SK-N-SH treated with all-trans-retinoic acid at 6 μM for 48 hours (cell line): ENCODE data around the gene SELPLG.

ENCODE experiments used
- ARNTL ChIP-seq: fragments of 450-650 bp; formaldehyde crosslinking; IDR thresholded peaks from 2 replicates; pipeline ENCODE4 v1.5.0; 2020; ENCODE audit warnings: low read depth, mild to moderate bottlenecking, moderate library complexity, borderline replicate concordance
- CSDC2 ChIP-seq: fragments of 250-450 bp; sonication (Bioruptor Pico); IDR thresholded peaks from 2 replicates; pipeline ENCODE4 v1.5.0; 2020; ENCODE audit warnings: mild to moderate bottlenecking, moderate library complexity
- PATZ1 ChIP-seq: fragments of 250-450 bp; sonication (Bioruptor Pico); IDR thresholded peaks from 2 replicates; pipeline ENCODE4 v1.8.0; 2020; ENCODE audit warnings: mild to moderate bottlenecking, moderate library complexity, borderline replicate concordance
- ZC3H10 ChIP-seq: fragments of 250-450 bp; sonication (Bioruptor Pico); IDR thresholded peaks from 2 replicates; pipeline ENCODE4 v1.5.1; 2021; ENCODE audit warnings: mild to moderate bottlenecking, moderate library complexity
- ZFP3 ChIP-seq: fragments of 250-450 bp; sonication (Bioruptor Pico); IDR thresholded peaks from 2 replicates; pipeline ENCODE4 v1.5.0; 2020; ENCODE audit warnings: mild to moderate bottlenecking, moderate library complexity

- TF ChIP-seq ARNTL (no peak), CSDC2 (no peak), PATZ1 (no peak), ZFP3 (CRISPR knock-in tag) (no peak), ZC3H10 (no peak)
Observed at GRCh38 chr12:108578264-108578663, 55.4 kb downstream of the SELPLG start.
